ENCODE data around the gene ITGB1BP1. TPM values are rescaled to one million over a fixed set of nuclear protein-coding genes. Genes with fewer than 3 reads are reported as not detected.

Gene ITGB1BP1
- total RNA-seq, 4 donors from 2014 or later, result 92.2 to 183 (median 143) TPM

DNA sequence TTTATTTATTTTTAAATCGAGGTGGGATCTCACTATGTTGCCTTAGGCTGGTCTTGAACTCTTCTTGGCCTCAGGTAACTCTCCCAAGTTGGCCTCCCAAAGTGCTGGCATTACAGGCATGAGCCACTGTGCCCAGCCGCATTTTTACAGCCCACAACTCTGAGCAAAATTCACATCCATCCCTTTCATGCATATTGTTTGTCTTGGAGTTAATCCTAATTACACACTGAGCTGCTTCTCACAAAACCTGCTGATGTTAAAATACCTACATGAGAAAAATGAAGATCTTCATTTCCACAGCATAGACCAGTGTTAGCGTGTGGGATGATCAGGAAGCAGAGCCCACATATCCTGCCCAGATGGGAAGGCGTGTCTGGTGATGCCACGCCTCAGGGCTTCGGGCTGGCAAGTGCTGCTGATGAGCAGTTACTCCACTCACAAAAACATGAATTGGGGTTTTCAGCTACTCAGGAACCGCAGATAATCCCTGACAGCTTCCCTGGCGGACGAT is 14.6 kb downstream of the ITGB1BP1 start:
- TF ChIP-seq, protein P1, sequence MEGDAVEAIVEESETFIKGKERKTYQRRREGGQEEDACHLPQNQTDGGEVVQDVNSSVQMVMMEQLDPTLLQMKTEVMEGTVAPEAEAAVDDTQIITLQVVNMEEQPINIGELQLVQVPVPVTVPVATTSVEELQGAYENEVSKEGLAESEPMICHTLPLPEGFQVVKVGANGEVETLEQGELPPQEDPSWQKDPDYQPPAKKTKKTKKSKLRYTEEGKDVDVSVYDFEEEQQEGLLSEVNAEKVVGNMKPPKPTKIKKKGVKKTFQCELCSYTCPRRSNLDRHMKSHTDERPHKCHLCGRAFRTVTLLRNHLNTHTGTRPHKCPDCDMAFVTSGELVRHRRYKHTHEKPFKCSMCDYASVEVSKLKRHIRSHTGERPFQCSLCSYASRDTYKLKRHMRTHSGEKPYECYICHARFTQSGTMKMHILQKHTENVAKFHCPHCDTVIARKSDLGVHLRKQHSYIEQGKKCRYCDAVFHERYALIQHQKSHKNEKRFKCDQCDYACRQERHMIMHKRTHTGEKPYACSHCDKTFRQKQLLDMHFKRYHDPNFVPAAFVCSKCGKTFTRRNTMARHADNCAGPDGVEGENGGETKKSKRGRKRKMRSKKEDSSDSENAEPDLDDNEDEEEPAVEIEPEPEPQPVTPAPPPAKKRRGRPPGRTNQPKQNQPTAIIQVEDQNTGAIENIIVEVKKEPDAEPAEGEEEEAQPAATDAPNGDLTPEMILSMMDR (IDR thresholded peaks at IDR 0.05), result no peak
- no peak for DNase-seq (ENCODE audit: low spot score)
- ATAC-seq (ENCODE audit: low FRiP score), result no peak

GRCh38 chr2:9407363-9407811 is 15.9 kb downstream of the ITGB1BP1 start:
- ATAC-seq (ENCODE audit: low FRiP score), result no peak
- no peak for DNase-seq (ENCODE audit: low spot score)
- TF ChIP-seq, protein P1 (IDR thresholded peaks at IDR 0.05), result no peak

DNA sequence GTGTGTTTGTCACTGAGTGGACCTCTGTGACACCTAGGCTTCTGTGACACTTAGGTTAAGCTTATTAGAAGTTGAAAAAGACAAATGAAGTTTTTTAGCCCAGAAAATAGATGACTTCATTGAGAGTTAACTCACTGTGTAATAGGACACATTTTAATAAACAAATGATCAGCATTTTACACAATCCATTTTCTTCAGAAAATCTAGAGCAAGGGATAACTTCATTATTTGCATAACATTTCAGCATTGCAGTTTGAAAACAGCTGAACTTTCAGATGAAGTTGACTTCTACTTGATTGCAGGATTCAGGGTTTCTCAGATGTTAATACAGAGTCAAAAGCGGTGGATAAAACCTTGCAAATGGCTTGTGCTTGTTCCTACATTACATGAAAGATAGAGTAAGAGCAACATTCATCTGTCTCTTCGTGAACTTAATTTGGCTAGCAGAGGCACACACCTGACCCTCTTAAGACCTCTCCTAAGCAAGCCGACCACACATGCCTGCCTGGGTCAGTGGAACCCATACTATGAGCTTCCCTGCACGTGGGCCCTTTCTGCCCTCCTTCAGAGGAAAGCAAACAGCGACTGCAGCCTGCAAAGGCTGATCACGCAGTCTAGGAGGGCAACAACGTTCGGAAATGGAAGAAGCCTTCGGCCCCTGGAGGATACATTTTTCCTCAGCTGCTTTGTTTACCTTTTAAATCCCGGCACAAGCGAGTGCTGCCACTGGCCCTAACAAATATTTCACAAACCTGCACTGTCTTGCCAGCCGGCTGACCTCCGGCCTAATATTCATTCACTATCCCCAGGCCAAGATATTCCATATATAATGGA is 16.6 kb downstream of the ITGB1BP1 start:
- TF ChIP-seq, protein P1 (IDR thresholded peaks at IDR 0.05), result no peak
- no peak for ATAC-seq (ENCODE audit: low FRiP score)
- DNase-seq (ENCODE audit: low spot score), result no peak

GRCh38 chr2:9405636-9406035 is 17.7 kb downstream of the ITGB1BP1 start:
- DNase-seq (ENCODE audit: low spot score), result no peak
- no peak for ATAC-seq (ENCODE audit: low FRiP score)
- TF ChIP-seq, protein P1 (IDR thresholded peaks at IDR 0.05), result no peak

- DNase-seq (ENCODE audit: low spot score), result no peak
- no peak for ATAC-seq (ENCODE audit: low FRiP score)
- TF ChIP-seq, protein P1 (IDR thresholded peaks at IDR 0.05), result no peak
Measured at GRCh38 chr2:9404451-9404850, 18.9 kb downstream of the ITGB1BP1 start.

DNA sequence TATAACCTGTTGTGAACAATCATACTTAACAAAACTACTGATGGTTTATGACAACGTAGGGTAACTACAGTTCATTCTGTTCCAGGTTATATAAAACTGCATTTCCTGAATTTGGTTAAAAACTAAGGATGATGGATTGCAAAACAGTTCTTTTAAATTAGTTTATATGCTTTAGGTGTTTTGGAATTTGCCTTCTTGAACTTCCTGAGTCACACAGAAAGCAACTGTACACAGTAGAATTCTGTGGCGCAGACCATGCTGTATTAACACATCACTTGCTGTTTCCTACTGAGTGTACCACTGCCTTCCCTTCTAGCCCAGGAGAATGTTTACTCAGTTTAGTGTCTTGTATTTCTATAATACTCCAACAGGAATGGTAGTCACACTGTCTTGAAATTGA is 19.4 kb downstream of the ITGB1BP1 start:
- ATAC-seq (ENCODE audit: low FRiP score) (no peak), DNase-seq (ENCODE audit: low spot score) (no peak)
- TF ChIP-seq, protein P1 (IDR thresholded peaks at IDR 0.05), result no peak
